Measurements from ENCODE around the gene ZCCHC8.
"Not testable (repeated sequence)": the region's sequence is repeated elsewhere in the genome, so short reads cannot be mapped to it uniquely, and the experiment has no call there.

The ZCCHC8 gene

DNA sequence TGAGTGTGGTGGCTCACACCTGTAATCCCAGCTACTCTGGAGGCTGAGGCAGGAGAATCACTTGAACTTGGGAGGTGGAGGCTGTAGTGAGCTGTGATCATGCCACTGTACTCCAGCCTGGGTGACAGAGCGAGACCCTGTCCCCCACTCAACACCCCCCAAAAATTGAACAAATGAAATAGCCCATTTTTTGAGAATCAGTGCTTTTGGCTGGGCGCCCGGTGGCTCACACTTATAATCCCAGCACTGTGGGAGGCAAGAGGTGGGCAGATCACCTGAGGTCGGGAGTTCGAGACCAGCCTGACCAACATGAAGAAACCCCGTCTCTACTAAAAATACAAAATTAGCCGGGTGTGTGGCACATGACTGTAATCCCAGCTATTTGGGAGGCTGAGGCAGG is 30.2 kb downstream of the ZCCHC8 start:
- DNase-seq = not testable (repeated sequence)

DNA sequence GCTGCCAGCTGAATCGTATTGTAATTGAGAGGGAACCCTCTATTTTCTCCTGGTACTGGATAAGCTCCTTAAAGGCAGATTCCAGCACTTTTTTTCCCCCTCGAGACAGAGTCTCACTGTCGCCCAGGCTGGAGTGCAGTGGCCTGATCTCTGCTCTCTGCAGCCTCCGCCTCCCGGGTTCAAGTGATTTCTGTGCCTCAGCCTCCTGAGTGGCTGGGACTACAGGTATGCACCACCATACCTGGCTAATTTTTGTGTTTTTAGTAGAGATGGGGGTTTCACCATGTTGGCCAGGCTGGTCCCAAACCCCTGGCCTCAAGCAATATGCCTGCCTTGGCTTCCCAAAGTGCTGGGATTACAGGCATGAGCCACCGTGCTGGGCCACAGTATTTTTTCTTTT is 30.9 kb downstream of the ZCCHC8 start:
- not testable (repeated sequence) for DNase-seq

DNA sequence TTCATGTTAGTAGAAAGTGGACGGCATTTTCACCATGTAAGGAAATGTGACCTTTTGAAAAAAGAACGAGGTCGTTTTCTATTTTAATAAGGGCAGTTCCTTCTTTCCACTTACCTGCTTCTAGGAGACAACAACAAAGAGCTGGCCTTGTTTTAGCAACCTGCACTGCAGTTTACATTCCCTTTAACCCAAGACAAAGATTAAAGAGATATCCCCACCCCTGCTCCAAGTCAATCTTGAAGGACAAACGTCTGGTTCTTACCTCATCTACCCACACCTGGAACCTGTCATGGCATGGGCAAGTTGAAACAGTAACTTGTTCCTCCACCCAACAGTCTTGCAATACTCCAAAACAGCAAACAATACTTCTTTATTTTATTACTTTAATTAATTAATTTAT is 32.7 kb downstream of the ZCCHC8 start:
- no peak for DNase-seq

DNA sequence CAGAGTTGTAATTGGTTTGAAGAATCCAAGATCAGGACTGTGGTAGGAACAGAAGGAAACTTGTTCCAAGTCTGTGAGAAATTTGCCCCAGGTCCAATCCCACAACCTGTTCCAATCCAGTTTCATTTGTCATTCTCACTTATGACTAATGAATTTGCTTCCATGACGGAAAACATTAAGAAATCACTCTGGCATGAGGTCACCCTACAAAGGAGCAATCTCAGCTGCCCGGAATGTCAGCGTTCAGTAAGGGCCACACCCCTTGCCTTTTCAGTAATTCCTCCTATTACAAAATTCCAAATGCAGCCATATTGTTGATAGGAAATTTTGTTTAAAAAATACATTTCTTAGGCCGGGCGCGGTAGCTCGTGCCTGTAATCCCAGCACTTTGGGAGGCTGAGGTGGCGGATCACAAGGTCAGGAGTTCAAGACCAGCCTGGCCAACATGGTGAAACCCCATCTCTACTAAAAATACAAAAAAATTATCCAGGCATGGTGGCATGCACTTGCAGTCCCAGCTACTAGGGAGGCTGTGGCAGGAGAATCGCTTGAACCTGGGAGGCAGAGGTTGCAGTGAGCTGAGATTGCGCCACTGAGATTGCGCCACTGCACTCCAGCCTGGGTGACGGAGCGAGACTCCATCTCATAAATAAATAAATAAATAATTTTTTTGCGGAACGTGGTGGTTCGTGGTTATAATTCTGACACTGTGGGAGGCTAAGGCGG is 36.3 kb downstream of the ZCCHC8 start:
- not testable (repeated sequence) for DNase-seq

DNA sequence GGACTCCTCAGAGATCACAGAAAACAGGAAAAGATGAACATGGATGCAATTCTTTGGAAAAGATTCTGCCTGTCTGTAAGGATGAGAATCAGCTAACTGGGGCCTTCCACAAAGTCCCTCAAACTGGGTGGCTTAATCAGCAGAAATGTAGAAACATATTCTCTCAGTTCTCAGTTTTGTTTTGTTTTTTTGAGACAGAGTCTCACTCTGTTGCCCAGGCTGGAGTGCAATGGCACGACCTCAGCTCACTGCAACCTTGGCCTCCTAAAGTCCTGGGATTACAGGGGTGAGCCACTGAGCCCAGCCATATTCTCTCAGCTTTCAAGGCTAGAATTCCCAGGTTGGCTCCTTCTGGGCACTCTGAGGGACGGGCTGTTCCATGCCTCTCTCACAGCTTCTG is 40.1 kb downstream of the ZCCHC8 start:
- DNase-seq = no peak

DNA sequence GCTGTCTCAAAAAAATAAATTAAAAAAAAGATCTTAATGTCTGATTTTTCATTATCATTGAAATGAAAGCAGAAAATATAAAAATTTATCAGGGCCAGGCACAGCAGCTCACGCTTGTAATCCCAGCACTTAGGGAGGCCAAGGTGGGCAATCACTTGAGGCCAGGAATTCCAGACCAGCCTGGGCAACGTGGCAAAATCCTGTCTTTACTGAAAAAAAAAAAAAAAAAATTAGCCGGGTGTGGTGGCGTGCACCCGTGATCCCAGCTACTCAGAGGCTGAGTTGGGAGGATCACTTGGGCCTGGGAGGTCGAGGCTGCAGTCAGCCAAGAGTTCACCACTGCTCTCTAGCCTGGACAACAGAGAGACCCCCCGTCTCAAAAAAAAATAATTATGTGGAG is 40.7 kb downstream of the ZCCHC8 start:
- DNase-seq = no peak

DNA sequence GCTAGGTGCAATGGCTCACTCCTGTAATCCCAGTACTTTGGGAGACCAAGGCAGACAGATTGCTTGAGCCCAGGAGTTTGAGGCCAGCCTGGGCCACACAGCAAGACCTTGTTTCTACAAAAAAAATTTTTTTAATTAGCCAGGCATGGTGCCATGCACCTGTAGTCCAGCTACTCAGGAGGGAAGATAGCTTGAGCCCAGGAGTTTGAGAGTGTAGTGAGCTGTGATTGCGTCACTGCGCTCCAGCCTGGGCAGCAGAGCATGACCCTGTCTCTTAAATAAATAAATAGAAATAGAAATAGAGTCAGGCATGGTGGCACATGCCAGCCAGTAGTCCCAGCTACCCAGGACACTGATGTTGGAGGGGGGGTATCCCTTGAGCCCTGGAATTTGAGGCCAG is 41.5 kb downstream of the ZCCHC8 start:
- no peak for DNase-seq

DNA sequence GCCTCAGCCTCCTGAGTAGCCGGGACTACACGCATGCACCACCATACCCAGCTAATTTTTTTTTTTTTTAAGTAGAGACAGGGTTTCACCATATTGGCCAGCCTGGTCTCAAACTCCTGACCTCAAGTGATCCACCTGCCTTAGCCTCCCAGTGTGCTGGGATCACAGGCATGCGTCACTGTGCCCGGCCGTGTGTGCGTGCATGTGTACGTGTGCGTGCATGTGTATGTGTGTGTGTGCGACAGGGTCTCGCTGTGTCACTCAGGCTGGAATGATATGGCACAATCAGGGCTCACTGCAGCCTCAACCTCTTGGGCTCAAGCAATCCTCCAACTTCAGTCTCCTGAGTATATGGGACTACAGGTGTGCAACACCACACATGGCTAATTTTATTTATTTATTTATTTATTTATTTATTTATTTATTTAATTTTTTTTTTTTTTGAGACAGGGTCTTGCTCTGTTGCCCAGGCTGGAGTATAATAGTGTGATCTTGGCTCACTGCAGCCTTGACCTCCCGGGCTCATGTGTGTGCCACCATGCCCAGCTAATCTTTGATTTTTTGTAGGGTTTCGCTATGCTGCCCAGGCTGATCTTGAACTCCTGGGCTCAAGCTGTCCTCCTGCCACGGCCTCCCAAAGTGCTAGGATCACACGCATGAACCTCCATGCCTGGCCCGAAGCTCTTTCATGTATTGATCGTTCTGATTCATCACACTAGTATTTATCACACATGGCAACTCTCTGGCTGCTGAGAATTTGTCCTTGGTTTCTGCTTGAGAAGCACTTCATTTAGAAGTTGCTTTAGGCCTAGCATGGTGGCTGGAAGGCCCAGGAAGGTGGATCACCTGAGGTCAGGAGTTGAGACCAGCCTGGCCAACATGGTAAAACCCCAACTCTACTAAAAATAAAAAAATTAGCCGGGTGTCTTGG is 42.4 kb downstream of the ZCCHC8 start:
- no peak for DNase-seq

DNA sequence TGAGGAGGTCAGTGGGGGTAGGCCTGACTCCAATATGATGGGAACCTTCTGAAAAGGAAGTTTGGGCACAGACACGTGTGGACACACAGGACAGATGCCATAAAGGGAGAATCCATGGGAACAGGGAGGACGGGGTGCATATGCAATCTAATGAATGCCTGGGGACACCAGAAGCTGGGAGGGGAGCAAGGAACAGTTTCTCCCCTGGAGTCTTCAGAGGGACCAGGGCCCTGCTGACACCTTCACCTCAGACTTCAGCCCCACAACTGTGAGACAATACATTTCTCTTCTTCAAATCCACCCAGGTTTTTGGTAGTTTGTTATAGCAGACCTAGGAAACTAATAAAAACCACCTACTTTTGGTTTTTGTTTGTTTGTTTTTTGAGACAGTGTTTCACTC is 43.1 kb downstream of the ZCCHC8 start:
- no peak for DNase-seq

DNA sequence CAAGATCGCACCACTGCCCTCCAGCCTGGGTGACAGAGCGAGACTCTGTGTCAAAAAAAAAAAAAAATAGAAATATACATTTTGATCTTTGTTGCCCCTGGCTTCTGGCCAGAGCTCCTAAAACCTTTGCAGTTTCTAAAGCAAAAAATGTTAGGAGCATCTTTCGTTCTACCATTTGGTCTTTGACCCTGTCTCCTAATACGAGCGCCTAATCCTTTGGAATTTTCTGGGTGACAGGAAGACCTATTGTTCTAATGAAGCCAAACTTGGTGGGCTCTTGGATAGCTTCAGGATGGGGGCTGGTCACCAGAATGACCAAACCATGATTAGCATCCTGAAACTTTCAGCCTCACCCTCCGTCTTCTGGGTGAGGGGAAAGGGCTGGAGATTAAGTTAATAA is 46.0 kb downstream of the ZCCHC8 start:
- DNase-seq = no peak

DNA sequence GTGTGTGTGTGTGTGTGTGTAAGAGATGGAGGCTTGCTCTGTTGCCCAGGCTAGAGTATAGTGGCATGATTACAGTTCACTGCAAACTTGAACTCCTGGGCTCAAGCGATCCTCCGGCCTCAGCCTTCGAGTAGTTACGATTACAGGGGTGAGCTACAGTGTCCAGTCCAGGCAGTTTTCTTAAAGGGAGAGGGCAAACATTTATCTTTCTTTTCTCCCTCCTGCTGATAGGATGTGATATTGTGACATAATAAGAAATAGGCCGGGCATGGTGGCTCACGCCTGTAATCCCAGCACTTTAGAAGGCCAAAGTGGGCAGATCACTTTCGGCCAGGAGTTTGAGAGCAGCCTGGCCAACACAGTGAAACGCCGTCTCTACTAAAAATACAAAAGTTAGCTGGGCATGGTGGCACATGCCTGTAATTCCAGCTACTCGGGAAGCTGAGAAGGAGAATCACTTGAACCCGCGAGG is 46.4 kb downstream of the ZCCHC8 start:
- DNase-seq = no peak

DNA sequence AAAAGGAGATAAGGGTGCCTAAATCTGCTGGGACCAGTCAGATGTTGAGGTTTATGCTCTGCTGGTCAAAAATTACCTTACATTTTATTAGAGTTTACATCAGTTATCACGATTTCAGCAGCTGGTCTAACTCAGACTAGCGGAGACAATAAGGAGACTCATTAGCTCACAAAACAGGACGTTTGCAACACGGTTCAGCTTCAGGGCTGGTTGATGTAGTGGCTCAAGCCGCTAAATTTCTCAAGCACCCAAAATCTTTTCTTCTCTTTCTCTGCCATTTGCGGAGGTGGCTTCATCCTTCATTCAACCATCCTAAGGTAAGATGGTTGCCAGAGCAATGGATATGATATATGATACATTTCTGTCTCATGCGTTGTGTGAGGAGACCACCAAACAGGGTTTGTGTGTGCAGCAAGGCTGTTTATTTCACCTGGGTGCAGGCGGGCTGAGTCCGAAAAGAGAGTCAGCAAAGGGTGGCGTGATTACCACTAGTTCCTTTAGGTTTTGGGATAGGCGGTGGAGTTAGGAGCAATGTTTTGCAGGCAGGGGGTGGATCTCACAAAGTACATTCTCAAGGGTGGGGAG is 47.9 kb downstream of the ZCCHC8 start:
- no peak for DNase-seq

DNA sequence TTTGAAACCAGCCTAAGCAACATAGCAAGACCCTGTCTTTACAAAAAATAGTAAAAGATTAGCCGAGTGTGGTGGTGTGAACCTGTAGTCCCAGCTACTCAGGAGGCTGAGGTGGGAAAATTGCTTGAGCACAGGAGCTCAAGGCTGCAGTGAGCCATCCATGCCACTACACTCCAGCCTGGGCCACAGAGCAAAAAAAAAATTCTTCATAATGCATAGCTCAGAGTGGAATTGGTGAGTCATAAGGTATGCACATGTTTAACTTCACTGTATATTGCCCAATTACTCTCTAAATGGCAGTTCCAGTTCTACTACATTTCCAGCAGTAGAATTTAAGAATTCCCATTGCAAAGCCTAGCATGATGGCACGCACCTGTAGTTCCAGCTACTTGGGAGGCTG is 51.4 kb downstream of the ZCCHC8 start:
- no peak for DNase-seq

DNA sequence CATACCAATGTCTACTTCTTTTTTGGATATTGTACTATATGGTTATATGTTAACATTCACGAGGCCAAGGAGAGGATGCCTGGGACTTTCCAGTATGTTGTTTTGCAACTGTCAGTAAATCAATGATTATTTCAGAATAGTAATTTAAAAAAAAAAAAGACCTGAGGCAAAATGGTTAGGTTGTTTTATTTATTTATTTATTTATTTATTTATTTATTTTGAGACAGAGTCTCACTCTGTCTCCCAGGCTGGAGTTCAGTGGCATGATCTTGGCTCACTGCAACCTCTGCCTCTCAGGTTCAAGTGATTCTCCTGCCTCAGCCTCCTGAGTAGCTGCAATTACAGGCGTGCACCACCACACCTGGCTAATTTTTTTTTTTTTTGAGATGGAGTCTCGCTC is 52.9 kb downstream of the ZCCHC8 start:
- DNase-seq = not testable (repeated sequence)

DNA sequence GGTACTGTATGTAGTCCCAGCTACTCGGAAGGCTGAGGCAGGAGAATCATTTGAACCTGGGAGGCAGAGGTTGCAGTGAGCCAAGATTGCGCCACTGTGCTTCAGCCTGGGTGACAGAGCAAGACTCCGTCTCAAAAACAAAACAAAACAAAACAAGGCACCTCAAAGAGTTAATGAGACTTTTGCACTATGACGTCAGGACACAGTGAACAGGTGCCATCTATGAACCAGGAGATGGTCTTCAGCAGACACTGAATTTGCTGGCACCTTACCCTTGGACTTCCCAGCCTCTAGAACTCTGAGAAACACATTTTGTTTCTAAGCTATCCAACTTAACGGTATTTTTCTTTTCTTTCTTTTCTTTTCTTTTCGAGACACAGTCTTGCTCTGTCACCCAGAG is 54.3 kb downstream of the ZCCHC8 start:
- DNase-seq = not testable (repeated sequence)

DNA sequence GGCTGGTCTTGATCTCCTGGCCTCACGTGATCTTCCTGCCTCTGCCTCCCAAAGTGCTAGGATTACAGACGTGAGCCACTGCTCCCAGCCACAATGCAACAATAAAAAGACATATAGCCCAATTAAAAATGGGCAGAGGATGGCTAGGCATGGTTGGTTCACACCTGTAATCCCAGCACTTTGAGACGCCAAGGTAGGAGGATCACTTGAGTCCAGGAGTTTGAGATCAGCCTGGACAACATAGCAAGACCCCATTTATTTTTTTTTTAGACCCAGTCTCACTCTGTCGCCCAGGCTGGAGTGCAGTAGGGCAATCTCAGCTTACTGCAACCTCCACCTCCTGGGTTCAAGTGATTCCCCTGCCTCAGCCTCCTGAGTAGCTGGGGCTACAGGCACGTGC is 56.7 kb downstream of the ZCCHC8 start:
- not testable (repeated sequence) for DNase-seq

DNA sequence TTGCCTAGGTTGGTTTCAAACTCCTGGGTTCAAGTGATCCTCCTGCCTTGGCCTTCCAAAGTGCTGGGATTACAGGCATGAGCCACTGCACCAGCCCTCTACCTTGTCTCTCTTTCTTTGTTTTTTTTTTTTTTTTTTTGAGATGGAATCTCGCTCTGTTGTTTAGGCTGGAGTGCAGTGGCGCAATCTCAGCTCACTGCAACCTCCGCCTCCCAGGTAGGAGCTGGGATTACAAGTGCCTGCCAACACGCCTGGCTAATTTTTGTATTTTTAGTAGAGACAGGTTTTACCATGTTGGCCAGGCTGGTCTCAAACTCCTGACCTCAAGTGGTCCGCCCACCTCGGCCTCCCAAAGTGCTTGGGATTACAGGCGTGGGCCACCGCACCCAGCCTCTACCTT is 61.9 kb downstream of the ZCCHC8 start:
- not testable (repeated sequence) for DNase-seq

DNA sequence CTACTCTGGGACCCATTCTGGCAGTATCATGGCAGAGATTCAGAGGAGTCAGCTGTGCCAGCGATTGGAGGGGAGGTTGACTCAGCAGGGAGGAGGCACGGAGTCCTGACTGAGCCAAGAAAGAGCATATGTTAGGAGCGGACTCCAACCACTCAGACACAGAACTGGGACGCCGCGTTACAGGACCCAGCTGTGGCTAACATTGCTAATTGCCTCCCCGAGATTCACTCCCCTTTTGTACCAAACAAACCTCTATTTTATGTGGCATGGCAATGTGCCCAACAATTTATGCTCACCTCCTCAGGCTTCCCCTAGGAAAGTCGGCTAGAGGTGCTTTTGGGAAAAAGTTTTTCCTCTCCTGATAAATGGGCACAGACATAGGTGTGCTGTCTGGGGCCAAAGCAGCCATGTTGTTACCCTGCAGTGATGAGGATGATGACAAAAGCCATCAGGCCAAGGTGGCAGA is 63.0 kb downstream of the ZCCHC8 start:
- no peak for DNase-seq

DNA sequence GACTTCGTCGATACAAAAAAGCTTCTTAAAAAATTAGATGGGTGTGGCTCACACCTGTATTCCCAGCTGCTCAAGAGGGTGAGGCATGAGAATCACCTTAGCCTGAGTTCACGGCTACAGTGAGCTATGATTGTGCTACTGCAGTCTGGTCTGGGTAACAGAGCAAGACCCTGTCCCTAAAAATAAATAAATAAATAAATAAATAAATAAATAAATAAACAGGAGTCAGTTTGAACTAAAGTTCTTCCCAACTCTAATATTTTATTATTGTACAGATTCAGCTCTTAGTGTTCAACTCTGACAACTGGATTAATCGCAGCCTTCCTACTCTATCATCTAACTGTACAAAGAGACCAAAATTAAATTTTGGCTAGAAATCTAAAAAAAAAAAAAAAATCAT is 65.5 kb downstream of the ZCCHC8 start:
- DNase-seq = no peak

DNA sequence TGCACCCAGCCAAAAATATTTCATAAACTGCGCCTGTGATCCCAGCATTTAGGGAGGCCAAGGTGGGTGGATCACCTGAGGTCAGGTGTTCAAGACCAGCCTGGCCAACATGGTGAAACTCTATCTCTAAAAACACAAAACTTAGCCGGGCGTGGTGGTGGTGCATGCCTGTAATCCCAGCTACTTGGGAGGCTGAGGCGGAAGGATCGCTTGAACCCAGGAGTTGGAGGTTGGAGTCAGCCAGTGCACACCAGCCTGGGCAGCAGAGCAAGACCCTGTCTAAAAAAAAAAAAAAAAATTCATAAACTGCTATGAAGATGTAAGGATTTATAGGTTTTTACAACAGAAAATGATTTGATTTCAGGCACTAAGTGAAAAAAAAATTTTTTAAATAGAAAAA is 71.7 kb downstream of the ZCCHC8 start:
- not testable (repeated sequence) for DNase-seq

DNA sequence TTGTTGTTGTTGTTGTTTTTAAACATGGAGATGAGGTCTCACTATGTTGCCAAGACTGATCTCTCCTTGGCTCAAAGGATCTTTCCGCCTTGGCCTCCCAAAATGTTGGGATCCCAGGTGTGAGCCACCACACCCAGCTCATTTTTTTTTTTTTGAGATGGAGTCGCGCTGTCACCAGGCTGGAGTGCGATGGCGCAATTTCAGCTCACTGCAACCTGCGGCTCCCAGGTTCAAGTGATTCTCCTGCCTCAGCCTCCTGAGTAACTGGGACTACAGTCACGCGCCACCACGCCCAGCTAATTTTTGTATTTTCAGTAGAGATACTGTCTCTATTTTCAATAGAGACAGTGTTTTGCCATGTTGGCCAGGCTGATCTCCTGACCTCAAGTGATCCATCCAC is 73.3 kb downstream of the ZCCHC8 start:
- no peak for DNase-seq

DNA sequence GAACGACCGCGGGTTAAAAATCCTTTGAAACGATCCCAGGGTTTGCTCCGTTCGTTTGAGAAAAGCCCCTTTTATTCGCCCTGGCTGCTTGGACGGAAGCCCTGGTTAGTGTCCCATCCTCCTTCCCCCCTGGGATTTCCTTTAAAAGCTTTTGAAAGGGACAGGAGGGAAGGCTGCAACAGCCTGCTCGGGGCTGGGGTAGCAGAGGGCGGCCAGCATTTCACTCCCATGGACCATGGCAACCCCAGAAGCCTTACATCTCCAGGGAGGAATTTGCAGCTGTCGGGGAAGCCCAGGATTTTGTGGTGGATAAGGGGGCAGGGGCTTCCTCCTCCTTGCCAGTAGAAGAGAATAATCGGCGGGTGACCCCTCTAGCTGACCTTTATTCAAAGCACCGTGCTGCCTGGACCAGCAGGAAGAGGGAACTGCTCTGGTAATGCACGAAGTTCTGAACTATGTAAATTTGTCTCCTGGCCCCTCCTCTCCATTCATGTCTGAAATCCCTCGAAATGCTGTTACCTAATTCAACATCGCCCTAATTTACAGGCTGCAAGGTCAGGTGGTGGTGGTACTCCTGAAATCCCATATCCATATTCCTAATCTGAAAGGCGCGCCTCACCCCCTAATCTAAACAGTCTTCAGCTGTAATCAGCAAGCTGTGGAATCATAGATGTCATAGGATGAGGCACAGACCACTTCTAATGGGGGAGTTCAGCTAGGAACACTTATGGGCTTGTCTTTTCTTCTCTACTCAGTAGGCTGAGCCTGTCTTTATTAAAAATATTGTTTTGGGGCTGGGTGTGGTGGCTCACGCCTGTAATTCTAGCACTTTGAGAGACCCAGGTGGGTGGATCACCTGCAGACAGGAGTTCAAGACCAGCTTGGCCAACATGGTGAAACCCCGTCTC is 77.2 kb downstream of the ZCCHC8 start:
- DNase-seq = no peak
